NCI-H187 (cell line): ENCODE measurements around the gene IFT52.

Source experiments
- DNase-seq, 2 experiments: peaks; one replicate each; lab custom pipeline; 2025; lab: John Stamatoyannopoulos, UW

IFT52 gene

DNA sequence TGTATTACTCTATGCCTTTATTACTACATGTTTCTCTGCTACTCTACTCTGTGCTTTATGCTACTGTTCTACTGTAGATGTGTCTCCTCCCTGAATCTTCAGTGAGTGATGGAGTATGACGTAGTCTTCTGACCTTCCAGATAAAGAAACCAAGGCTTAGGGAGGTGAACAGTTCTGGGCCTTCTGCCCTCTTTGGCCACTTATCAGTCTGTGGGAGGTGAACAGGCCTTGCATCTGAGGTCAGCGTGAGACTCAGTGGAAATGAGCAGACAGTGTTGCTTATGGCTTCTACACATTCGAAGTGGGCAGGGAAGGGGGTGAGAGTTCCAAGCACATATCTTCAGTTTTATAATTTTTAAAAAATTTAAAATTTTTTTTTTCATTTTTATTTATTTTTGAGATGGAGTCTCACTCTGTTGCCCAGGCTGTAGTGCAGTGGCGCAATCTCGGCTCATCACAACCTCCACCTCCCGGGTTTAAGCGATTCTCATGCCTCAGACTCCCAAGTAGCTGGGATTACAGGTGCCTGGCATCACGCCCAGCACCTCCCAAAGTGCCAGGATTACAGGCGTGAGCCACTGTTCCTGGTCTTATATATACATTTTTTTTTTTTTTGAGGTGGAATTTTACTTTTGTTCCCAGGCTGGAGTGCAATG is 100.3 kb downstream of the IFT52 start:
- DNase-seq: no peak

DNA sequence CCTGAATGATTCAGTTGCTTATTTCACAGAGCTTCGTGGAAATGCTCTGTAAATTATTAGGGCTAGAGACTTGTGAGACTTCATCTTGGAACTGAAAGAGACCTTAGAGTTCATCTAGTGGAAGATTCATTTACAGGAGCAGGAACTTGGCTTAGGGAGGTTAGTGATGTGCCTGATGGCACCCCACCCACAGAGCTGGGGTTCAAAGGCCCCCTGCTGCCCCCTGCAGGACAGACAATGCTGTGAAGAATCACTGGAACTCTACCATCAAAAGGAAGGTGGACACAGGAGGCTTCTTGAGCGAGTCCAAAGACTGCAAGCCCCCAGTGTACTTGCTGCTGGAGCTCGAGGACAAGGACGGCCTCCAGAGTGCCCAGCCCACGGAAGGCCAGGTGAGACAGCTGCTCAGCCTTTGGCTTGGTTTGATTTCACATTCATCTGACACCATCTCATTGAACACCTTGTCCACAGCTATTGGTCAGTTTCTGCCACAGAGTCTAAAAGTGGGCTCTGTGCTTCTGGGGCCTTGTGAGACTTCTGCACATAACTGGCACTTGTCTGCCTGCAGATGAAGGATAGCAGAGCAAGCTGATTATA is 101.3 kb downstream of the IFT52 start:
- peak in 1 of 2 experiments; percentile 3 for DNase-seq

DNA sequence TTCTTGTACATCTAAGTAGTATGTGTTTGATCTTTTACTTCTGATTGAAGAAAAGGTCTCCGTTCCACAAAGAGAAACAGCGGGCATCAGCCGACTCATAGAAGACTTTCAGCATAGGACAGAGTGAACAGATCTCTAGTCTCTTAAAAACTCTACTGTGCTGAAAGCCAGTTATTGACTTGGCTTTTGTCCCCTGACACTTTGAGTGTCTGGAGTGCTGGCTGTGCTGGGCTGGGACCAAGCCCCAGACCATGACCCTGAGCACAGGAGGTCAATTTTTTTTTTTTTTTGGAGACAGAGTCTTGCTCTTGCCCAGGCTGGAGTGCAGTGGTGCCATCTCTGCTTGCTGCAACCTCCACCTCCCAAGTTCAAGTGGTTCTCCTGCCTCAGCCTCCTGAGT is 104.0 kb downstream of the IFT52 start:
- no peak for DNase-seq

DNA sequence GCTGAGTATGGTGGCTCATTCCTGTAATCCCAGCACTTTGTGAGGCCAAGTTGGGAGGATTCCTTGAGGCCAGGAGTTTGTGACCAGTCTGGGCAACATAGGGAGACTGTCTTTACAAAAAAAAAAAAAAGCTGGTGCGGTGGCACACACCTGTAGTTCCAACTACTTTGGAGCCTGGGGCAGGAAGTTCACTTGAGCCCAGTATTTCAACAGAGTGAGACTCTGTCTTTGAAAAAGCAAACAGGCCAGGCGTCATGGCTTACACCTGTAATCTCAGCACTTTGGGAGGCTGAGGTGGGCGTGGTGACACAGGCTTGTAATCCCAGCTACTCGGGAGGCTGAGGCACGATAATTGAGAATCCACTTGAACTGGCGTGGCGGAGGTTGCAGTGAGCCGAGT is 104.8 kb downstream of the IFT52 start:
- DNase-seq: no peak
